IPS-11a (cell line): ENCODE data around the gene RBM20.

Experiments used
- H3K4me3 ChIP-seq: one replicate; pipeline ENCODE4 v1.5.1; 2013; ENCODE audit warnings: low read depth, low read length, control low read depth

Gene RBM20

GRCh38 chr10:110730345-110731050 is 86.4 kb downstream of the RBM20 start:
- H3K4me3 ChIP-seq, result no peak overlapping the region

DNA sequence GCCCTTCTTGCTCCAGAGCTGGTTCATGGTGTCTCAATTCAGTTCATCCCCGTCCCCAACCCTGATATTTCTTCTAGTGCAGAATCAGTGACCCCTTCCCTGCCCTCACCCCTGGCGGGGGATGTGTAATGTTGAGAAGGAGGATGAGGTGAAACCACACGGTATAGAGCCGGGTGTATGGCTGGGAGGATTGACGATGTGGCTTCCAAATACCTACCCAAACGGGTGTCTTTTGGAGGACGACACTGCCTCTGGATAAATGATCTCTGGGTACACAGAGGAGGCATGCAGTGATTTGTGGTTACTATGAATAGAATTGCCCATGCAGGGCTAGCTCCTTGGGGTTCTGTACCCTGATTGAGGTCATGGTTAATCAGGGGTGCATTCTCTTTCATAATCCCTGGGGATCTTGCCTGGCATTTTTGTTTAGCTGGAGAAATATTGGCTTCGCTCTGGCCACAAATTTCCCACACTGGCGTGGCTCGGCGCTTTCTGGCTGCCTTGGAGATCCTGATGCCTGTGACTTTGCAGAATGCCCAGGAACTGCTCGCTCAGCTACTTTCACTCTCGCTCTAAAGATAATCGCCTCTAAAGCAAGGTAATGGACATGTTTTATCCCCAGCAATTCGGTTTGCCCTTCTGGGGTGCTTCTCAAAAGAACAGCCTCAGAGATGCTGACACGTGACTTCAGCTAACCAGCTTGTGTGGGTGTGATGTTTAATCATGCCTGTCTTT is 89.2 kb downstream of the RBM20 start:
- H3K4me3 ChIP-seq, result no peak overlapping the region

DNA sequence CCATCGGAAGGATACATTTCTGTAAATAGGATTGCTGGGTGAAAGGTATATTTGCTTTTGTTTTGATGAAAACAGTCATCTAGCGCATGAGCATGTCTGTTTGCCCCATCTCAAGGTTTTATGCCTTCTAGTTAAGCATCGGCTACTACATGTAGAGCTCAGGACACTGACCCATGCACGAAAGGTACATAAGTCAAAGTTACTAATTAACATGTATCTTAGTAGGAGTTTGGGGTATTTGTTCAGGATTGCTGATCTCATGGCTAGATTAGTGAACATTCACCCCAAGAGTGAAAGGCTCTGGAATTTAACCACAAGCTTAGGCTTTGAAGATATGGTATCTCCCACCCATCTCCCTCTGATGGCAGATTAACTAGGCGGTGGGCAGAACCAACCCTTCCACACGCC is 91.5 kb downstream of the RBM20 start:
- H3K4me3 ChIP-seq, result no peak overlapping the region

DNA sequence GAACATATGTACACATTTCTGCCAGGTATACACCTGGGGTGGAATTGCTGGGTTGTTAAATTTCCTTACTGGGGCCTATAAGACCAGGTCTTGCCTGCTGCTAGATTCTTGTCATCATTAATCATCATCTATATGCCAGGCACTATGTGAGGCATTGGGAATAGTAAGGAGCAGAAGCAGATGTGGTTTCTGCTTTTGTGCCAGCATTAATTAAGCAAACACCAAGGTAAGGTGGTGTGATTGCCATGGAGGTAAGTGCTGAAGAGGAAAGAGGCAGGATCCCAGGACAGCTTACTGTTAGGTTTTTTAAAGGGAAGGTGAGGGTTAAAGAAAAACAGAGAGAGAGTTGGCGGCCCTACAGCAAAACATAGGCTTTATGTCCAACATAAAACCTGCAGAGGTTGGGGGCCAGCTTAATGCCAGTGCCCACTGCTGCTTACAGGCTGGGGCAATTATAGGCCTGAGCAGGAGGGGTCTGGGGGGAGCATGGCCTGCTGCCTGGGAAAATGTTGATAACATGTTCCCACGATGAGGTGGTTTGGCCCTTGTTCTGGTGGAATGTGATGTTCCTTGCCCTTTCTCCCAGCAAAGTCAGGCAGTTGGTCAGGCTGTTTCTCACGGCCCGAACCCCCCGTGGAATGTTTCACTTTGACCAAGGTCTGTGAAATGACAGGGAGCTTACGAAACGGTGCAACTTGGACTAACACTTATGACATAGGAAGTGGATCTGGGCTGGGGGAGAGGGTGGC is 93.9 kb downstream of the RBM20 start:
- no peak overlapping the region for H3K4me3 ChIP-seq

DNA sequence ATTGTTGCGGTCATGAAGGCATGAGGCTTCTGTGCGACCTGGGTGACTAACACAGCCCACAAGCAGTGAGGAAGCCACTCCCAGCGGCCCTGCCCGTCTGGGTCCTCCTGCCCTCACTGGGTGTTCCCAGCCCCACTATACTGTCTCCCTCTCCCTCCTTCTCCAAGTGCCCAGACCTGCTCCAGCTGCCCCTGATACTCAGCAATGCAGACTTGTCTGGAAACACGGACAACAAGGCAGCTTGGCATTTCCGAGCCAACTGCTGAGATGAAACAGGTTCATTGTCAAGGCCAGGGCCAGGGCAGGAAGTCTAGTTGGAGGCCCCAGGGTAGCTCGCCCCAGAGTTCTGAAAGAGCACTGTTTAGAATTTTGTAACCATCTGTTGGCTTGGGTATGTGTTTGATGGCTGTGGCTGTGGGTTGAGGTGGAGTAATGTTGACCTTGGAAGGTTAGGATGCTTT is 95.7 kb downstream of the RBM20 start:
- H3K4me3 ChIP-seq, result no peak overlapping the region

DNA sequence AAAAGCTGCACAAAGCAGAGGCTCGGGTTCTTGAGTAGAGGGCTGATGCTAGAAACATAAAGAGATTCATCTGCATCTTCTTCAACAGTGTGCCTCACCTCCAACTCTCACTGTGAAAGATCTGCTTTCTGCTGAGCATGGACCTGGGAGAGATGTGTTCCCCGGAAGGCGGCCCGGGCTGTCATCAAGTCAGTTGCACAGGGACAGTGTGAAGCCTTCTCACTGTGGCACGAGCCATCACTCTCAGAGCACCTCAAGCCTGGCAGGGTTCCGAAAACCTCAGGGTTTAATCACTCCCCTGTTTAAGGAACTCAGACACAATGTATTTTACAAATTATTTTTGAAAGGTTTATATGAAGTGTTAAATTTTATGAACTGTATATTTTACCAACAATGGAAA is 98.7 kb downstream of the RBM20 start:
- no peak overlapping the region for H3K4me3 ChIP-seq

GRCh38 chr10:110744782-110745181 is 100.6 kb downstream of the RBM20 start:
- no peak overlapping the region for H3K4me3 ChIP-seq

GRCh38 chr10:110746254-110746826 is 102.2 kb downstream of the RBM20 start:
- H3K4me3 ChIP-seq, result no peak overlapping the region

DNA sequence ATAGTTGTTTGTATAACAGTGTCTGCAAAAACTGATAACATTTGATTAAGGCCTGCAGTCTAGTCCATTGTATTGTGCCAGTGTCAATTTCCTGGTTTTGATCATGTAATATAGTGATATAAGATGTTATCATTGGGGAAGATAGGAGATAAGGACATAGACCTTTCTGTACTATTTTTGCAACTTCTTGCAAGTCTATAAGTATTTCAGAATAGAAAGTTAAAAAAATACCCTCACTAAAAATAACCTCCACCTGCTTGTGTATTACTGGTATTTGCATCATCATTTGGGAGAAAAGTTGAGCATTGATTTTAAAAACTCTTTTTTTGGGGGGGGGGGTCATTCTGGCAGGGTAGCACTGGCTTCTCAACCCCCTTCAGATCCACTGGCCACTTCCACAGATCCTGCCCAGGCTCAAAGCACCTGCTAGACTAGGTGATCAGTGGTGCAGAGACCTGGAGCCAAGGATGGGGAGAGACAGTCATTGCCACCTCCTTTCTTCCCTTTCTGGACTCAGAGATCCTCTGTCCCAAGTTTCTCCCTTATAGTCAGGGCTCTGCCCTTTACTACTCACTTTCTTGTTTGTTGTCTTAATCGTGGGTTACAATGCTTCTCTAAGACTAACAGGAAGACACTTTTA is 103.0 kb downstream of the RBM20 start:
- H3K4me3 ChIP-seq, result no peak overlapping the region

- no peak overlapping the region for H3K4me3 ChIP-seq
Observed at GRCh38 chr10:110747609-110748464, 103.7 kb downstream of the RBM20 start.

- H3K4me3 ChIP-seq, result no peak overlapping the region
Observed at GRCh38 chr10:110748970-110749369, 104.8 kb downstream of the RBM20 start.

DNA sequence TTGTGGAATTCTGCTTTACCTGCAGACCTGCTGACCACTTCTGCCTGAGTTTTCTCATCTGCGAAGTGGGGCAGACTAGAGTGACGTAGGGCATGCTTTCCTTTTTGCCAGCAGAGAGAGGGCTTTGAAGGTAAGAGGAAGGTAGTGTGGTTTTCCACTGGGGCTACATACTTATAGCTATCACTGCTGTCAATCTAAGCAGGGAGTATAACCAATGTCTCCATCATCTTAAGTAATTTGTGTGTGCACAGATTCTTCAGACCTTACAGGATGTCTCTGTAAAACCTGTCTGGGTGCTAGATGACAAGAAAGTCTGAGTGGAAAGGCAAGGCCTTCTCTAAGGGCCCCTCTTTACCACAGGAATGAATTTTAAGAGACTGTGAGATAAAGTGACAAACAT is 106.8 kb downstream of the RBM20 start:
- no peak overlapping the region for H3K4me3 ChIP-seq

DNA sequence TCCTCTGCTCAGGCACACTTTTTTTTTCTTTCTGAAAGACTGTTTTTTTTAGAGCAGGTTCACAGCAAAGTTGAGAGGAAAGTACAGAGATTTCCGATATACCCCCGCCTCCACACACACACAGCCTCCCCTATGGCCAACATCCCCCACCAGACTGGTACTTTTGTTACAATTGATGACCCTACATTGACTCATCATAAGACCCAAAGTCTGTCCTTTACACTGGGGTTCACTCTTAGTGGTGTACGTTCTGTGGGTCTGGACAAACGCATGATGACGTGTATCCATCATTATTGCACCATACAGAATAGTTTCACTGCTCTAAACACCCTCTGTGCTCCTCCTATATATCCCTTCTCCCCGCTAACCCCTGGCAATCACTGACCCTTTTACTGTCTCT is 107.7 kb downstream of the RBM20 start:
- H3K4me3 ChIP-seq, result no peak overlapping the region

- no peak overlapping the region for H3K4me3 ChIP-seq
Observed at GRCh38 chr10:110753462-110753861, 109.3 kb downstream of the RBM20 start.

- H3K4me3 ChIP-seq, result no peak overlapping the region
Observed at GRCh38 chr10:110754375-110755105, 110.4 kb downstream of the RBM20 start.

DNA sequence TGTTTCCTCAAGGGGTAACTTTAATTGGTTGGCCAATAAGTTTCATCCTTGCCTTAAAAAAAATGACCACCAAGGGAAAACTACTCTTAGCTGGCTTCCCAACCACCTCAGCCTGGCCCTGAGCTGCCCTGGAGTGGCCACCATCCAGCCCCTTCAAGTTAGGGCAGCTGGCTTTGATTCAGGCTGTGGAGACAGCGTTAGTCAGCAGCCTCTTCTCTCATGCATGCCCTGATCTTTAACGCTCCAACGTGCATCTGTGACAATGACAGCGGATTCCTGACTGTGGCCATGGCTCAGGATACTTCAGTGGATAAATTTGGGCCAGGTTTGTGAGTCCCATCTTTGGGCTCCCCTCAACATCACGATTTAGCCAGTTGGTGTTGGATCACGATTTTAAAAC is 111.6 kb downstream of the RBM20 start:
- H3K4me3 ChIP-seq, result no peak overlapping the region

GRCh38 chr10:110756876-110757275 is 112.7 kb downstream of the RBM20 start:
- H3K4me3 ChIP-seq, result no peak overlapping the region

- H3K4me3 ChIP-seq, result no peak overlapping the region
Observed at GRCh38 chr10:110757586-110757985, 113.5 kb downstream of the RBM20 start.

- H3K4me3 ChIP-seq, result no peak overlapping the region
Observed at GRCh38 chr10:110758128-110758765, 114.1 kb downstream of the RBM20 start.
